Spinal cord (tissue), 10 donors: Measurements from ENCODE around the gene MMGT1. TPM values are rescaled to one million over a fixed set of nuclear protein-coding genes. Genes with fewer than 3 reads are reported as not detected.
"Not testable (repeated sequence)": the region's sequence is repeated elsewhere in the genome, so short reads cannot be mapped to it uniquely, and the experiment has no call there.

Experiments used
- DNase-seq, 6 donors: peaks; one replicate each; pipeline versions ENCODE4 v3.0.0 to v3.0.0-alpha.2; 2013 to 2015; ENCODE audit warnings: low spot score in 6 of 6, low read depth in 4 of 6
- H3K27ac ChIP-seq: one replicate; pipeline ENCODE4 v1.5.1; 2013; ENCODE audit warnings: low read depth, low read length, control low read depth
- H3K27me3 ChIP-seq: one replicate; pipeline ENCODE4 v1.6.1; 2013; ENCODE audit warnings: low read length; ENCODE audit not compliant: control insufficient read depth, insufficient read depth
- H3K36me3 ChIP-seq: one replicate; pipeline ENCODE4 v1.6.1; 2013; ENCODE audit warnings: low read length; ENCODE audit not compliant: control insufficient read depth, insufficient read depth
- H3K4me1 ChIP-seq: one replicate; pipeline ENCODE4 v1.6.1; 2013; ENCODE audit warnings: low read length; ENCODE audit not compliant: control insufficient read depth, insufficient read depth
- H3K4me3 ChIP-seq: one replicate; pipeline ENCODE4 v1.5.1; 2013; ENCODE audit warnings: low read depth, low read length, control low read depth
- H3K9me3 ChIP-seq: one replicate; pipeline ENCODE4 v1.6.1; 2013; ENCODE audit warnings: low read length; ENCODE audit not compliant: control insufficient read depth, insufficient read depth
- WGBS: methylation state at CpG from one replicate; pipeline ENCODE4 v1.1.5; 2013; ENCODE audit warnings: missing lambda C conversion rate; ENCODE audit not compliant: insufficient coverage; 5-methylcytosine and 5-hydroxymethylcytosine counted together
- polyA plus RNA-seq, 2 donors: library from polyadenylated mRNA; unstranded; fragments of 120-200 nt; gene quantifications; one replicate each; pipeline ENCODE4 v1.2.1, GENCODE V29; 2013; ENCODE audit not compliant: insufficient read length in 2 of 2
- total RNA-seq, 2 donors: library from RNA; depleted of rRNA in 1 of 2; stranded (reverse); fragments of 120-200 nt in 1 of 2; fragments of >200 nt in 1 of 2; gene quantifications; one replicate each; pipeline versions ENCODE4 v1.2.3 to v1.2.4, GENCODE V29; 2013 to 2014
- donor health status: healthy.

Gene MMGT1
- total and polyA plus RNA-seq, 4 donors, result 19.3 to 32.5 (median 26.0) TPM

- Histone ChIP-seq H3K27me3 (no peaks in the 10 kb centered on the region), H3K4me1 (no peaks in the 10 kb centered on the region), H3K4me3 (no peak overlapping the region), H3K9me3 (no peaks in the 10 kb centered on the region), H3K36me3 (no peaks in the 10 kb centered on the region), H3K27ac (no peak overlapping the region)
- DNase-seq, result no peak
- no CpG with 5 or more reads among the region's 2 CpGs for WGBS
Measured at GRCh38 chrX:135944486-135944885, 29.3 kb downstream of the MMGT1 start.

- no peak overlapping the region for H3K4me3 ChIP-seq
- no peaks in the 10 kb centered on the region for H3K27me3 ChIP-seq
- no peak overlapping the region for H3K27ac ChIP-seq
- 28% methylated on average over 11 of the region's 19 CpGs for WGBS
- no peaks in the 10 kb centered on the region for H3K4me1 ChIP-seq
- no peaks in the 10 kb centered on the region for H3K36me3 ChIP-seq
- DNase-seq, result peak in 4 of 6 donors; percentile 4 to 57 (median 23)
- no peaks in the 10 kb centered on the region for H3K9me3 ChIP-seq
Measured at GRCh38 chrX:135931644-135932487, 41.9 kb downstream of the MMGT1 start.

- no peak overlapping the region for H3K27ac ChIP-seq
- H3K9me3 ChIP-seq, result no peaks in the 10 kb centered on the region
- peaks cover 3% of the 10 kb centered on the region for H3K27me3 ChIP-seq
- no peak for DNase-seq
- WGBS, result 50% methylated on average over 1 of the region's 2 CpGs
- H3K4me3 ChIP-seq, result no peak overlapping the region
- no peaks in the 10 kb centered on the region for H3K36me3 ChIP-seq
- H3K4me1 ChIP-seq, result no peaks in the 10 kb centered on the region
Measured at GRCh38 chrX:135927897-135928296, 45.9 kb downstream of the MMGT1 start.

- H3K4me1 ChIP-seq, result no peaks in the 10 kb centered on the region
- H3K36me3 ChIP-seq, result no peaks in the 10 kb centered on the region
- no peak for DNase-seq
- H3K27ac ChIP-seq, result no peak overlapping the region
- WGBS, result 65% methylated on average over 4 of the region's 5 CpGs
- no peaks in the 10 kb centered on the region for H3K9me3 ChIP-seq
- H3K27me3 ChIP-seq, result peaks cover 3% of the 10 kb centered on the region
- no peak overlapping the region for H3K4me3 ChIP-seq
Measured at GRCh38 chrX:135923353-135923752, 50.4 kb downstream of the MMGT1 start.

- peak in 1 of 6 donors; percentile 1 for DNase-seq
- H3K4me3 ChIP-seq, H3K4me1 ChIP-seq, H3K9me3 ChIP-seq, H3K27ac ChIP-seq, H3K36me3 ChIP-seq, H3K27me3 ChIP-seq: not testable (repeated sequence)
- WGBS, result no CpG with 5 or more reads among the region's 1 CpG
Measured at GRCh38 chrX:135920516-135920915, 53.3 kb downstream of the MMGT1 start.

GRCh38 chrX:135914404-135914803 lies 59.4 kb downstream of the MMGT1 start:
- H3K36me3 ChIP-seq, result no peaks in the 10 kb centered on the region
- H3K9me3 ChIP-seq, result no peaks in the 10 kb centered on the region
- no peak overlapping the region for H3K4me3 ChIP-seq
- H3K4me1 ChIP-seq, result no peaks in the 10 kb centered on the region
- 80% methylated on average over 5 of the region's 5 CpGs for WGBS
- no peak overlapping the region for H3K27ac ChIP-seq
- H3K27me3 ChIP-seq, result peaks cover 3% of the 10 kb centered on the region
- no peak for DNase-seq

Other genes with a start within 250 kb of the MMGT1 start
- under 1 TPM in 1 of 2 donors, not detected in 1; 0.33 TPM for gene CT45A3, start 205.8 kb downstream of the MMGT1 start, total RNA-seq
- not detected for gene CT45A3, start 205.8 kb downstream of the MMGT1 start, polyA plus RNA-seq
- under 1 TPM in 1 of 2 donors, not detected in 1; 0.89 TPM for gene CT45A5, start 188.5 kb downstream of the MMGT1 start, total RNA-seq
- gene CT45A5, start 188.5 kb downstream of the MMGT1 start, polyA plus RNA-seq, result under 1 TPM in 1 of 2 donors, not detected in 1; 0.38 TPM
- gene CT45A6, start 171.2 kb downstream of the MMGT1 start, total RNA-seq, result not detected
- not detected for gene CT45A6, start 171.2 kb downstream of the MMGT1 start, polyA plus RNA-seq
- not detected for gene CT45A2, start 154.0 kb downstream of the MMGT1 start, total RNA-seq
- gene CT45A2, start 154.0 kb downstream of the MMGT1 start, polyA plus RNA-seq, result not detected
- not detected for gene CT45A7, start 136.7 kb downstream of the MMGT1 start, total RNA-seq
- under 1 TPM in 1 of 2 donors, not detected in 1; 0.33 TPM for gene CT45A7, start 136.7 kb downstream of the MMGT1 start, polyA plus RNA-seq
- not detected for gene CT45A8, start 119.5 kb downstream of the MMGT1 start, total RNA-seq
- gene CT45A8, start 119.5 kb downstream of the MMGT1 start, polyA plus RNA-seq, result not detected
- not detected for gene CT45A9, start 102.2 kb downstream of the MMGT1 start, total RNA-seq
- gene CT45A9, start 102.2 kb downstream of the MMGT1 start, polyA plus RNA-seq, result not detected
- gene CT45A10, start 80.5 kb downstream of the MMGT1 start, total RNA-seq, result not detected
- gene CT45A10, start 80.5 kb downstream of the MMGT1 start, polyA plus RNA-seq, result not detected
- gene SAGE1, start 80.3 kb downstream of the MMGT1 start, total RNA-seq, result not detected
- not detected for gene SAGE1, start 80.3 kb downstream of the MMGT1 start, polyA plus RNA-seq
- gene SLC9A6, start 11.4 kb upstream of the MMGT1 start, total RNA-seq, result 100 to 1,000 TPM in 1 of 2 donors, 10 to 100 TPM in 1; 33.3 to 107 TPM
- 100 to 1,000 TPM in 1 of 2 donors, 10 to 100 TPM in 1; 83.3 to 102 TPM for gene SLC9A6, start 11.4 kb upstream of the MMGT1 start, polyA plus RNA-seq
- gene FHL1, start 173.5 kb upstream of the MMGT1 start, total RNA-seq, result 100 to 1,000 TPM; 178 to 187 TPM
- gene FHL1, start 173.5 kb upstream of the MMGT1 start, polyA plus RNA-seq, result 100 to 1,000 TPM; 375 to 429 TPM